Astrocyte of the hippocampus (primary cell): Measurements from ENCODE around the gene PTPDC1.
A peak's percentile ranks its signal among the peaks of the same experiment; 100 is the strongest.

Experiments used
- DNase-seq: peaks from one replicate; pipeline ENCODE4 v3.0.0; 2011; ENCODE audit warnings: low read depth, low spot score

PTPDC1 gene, protein sequence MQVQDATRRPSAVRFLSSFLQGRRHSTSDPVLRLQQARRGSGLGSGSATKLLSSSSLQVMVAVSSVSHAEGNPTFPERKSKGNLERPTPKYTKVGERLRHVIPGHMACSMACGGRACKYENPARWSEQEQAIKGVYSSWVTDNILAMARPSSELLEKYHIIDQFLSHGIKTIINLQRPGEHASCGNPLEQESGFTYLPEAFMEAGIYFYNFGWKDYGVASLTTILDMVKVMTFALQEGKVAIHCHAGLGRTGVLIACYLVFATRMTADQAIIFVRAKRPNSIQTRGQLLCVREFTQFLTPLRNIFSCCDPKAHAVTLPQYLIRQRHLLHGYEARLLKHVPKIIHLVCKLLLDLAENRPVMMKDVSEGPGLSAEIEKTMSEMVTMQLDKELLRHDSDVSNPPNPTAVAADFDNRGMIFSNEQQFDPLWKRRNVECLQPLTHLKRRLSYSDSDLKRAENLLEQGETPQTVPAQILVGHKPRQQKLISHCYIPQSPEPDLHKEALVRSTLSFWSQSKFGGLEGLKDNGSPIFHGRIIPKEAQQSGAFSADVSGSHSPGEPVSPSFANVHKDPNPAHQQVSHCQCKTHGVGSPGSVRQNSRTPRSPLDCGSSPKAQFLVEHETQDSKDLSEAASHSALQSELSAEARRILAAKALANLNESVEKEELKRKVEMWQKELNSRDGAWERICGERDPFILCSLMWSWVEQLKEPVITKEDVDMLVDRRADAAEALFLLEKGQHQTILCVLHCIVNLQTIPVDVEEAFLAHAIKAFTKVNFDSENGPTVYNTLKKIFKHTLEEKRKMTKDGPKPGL

DNA sequence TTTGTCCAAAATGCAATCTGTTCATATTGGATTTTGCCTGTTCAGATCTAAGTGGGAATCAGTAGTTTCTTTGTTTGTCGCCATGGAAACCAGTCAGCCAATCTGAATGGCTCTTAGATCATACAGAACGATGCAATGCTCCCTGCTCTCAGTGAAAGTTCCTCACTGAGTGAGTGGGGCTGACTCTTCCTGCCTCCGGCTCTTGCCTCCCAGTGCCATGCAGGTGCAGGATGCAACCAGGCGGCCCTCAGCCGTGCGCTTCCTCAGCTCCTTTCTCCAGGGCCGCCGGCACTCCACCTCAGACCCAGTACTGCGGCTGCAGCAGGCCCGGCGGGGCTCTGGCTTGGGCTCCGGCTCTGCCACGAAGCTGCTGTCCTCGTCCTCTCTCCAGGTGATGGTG lies at the start of gene PTPDC1:
Gene PTPDC1 (plus strand): TSS at position 151 of the 400 bp plus-strand sequence. CDS start 67 bp downstream, at position 218.
- peak; percentile 83 for DNase-seq

DNA sequence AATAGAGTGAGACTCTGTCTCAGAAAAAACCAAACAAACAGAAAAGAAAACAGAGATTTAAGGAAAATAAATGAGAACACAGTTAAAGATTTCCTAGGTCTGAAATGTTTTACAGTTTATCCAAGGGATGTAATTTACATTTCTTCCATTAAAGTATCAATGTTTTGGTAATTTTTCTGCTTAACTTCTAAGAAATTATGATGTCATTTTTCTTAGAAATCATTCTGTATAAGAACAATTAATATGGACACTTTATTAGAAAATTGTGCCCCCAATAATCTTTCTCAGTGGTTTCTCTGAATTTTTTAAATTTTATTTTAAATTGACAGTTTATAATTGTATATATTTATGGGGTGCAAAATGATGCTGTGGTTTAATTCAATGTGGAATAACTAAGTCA lies 49.8 kb upstream of the PTPDC1 start:
- DNase-seq = no peak

DNA sequence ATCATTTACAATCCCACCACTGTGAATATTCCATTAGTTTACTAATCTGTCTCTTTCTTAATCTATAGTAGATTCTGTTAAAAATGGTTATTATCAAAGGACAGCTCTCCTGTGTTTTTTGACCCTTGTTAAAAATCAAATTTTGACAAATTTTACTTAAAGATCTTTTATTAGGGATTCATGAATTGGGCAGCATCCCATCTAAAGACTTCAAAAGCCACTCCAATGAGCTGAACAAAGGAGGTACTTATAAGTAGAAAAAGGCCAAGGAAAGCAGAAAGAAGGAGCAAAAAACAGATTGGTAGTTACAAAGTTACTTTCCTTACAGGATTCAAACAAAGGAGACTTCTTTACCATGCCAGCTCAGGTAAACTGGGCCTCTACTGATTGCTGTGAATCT lies 44.5 kb upstream of the PTPDC1 start:
- DNase-seq = no peak

DNA sequence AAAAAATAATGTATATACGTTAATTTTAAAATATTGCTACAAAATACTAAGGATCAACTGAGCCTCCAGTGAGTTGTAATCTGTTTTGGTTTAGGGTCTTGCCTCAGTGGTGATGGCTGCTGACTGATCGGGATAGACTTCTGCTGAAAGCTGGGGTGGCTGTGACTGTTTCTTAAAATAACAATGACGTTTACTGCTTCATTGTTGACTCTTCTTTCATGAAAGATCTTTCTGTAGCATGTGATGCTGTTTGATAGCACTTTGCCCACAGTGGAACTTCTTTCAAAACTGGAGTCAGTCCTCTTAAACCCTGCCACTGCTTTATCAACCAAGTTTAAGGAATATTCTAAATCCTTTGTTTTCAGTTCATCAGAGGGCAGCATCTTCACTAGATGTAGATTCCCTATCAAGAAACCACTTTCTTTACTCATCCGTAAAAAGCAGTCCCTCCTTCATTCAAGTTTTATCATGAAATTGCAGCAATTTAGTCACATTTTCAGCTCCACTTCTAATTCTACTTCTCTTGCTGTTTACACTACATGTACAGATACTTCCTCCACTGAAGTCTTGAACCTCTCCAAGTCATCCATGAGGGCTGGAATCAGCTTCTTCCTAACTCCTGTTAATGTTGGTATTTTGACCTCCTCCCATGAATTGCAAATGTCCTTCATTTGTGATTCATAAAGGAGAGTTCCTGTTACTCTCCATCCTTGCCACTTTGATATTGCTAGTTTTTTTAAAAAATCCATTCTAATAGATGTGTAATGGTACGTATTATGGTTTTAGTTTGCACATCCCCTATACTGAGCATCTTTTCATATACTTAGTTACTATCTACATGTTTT lies 41.5 kb upstream of the PTPDC1 start:
- no peak for DNase-seq

DNA sequence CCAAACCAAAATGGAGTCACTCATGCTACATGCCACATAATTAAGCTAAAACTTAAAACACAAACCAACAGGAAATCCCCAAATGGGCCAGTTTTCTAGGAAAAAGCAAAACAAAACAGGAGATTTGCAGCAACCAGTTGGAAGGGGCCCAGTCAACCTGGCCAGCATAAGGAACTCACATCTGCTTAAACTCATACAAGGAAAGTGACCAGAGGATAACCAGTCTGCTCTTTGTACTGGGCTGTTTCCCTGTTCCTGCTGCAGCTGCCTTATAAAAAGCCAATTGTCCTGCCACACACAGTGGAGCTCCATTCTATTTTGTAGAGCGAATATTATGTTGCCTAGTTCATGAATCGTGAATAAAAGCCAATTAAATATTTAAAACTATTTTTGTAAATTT lies 29.5 kb upstream of the PTPDC1 start:
- no peak for DNase-seq

DNA sequence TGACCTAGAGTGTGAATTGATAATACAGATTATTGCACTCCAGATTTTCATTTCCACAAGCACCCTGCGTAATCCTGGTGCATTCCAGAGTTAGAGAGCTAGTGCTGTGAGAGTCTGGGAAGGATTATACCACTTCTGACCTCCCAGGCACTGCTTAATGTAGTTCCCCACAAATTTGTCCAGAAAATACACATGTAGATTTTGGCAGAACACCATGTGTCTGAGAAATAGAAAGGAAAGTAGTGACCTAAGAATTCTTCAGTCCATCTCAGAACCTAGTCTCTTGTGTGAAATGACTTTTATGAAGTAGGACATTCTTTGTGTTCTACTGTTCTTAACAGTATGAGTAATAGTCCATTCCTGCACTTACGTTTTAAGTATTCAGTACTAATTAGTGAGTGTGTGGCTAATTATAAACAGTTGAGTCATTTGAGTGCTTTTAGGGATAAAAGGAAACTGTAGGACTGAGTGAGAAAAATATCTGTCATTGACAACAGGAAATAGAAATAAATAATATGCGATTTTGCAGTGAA lies 27.8 kb upstream of the PTPDC1 start:
- peak; percentile 91 for DNase-seq

DNA sequence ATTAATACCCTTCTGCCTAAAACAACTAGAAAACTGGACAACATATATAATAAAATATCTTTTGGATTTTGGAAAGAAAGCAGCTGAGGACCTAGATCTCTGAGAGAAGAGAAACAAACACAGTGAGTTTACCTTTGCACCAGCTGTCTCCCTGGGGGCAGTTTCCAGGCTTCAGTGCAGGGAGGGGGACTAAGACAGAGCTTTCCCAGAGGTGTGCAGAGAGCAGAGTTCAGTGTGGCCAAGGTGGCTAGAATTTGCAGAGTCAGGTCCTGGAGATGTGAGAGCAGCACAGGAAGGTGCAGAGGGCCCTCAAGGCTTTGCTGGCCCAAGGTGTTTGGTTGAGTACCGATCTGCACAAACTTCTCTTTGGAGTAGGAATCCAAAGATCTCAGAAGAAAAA lies 26.3 kb upstream of the PTPDC1 start:
- DNase-seq = no peak

DNA sequence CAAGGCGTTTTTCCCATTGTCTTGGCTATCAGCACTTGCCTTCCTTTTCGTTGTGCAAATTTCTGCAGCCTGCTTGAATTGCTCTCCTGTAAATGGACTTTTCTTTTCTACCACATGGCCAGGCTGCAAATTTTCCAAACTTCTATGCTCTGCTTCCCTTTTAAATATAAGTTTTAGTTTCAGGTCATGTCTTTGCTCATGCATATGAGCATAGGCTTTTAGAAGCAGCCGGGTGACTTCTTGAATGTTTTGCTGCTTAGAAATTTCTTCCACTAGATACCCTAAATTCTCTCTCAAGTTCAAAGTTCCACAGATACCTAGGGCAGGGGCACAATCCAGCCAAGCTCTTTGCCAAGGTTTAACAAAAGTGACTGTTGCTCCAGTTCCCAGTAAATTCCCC lies 22.4 kb upstream of the PTPDC1 start:
- DNase-seq = no peak

DNA sequence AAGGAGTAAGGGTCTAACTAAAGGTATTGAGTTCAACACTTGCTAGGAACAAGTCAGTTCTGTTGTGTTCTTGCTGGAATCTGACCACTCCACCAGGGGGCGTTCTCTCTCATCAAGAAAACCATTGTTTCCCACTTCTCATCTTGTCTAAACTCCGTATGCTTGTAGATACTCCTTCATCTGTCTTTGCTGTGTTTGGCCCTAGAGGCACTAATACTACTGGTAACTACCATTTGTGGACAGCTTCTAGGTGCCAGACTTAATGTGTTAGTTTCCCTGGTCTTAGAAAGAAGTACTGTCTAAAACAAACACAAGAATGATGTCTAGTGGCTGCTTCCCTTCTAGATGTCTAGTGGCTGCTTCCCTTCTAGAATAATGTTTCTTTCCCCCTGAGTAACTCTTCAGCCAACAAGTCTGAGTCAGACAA lies 18.7 kb upstream of the PTPDC1 start:
- DNase-seq = peak; percentile 85

DNA sequence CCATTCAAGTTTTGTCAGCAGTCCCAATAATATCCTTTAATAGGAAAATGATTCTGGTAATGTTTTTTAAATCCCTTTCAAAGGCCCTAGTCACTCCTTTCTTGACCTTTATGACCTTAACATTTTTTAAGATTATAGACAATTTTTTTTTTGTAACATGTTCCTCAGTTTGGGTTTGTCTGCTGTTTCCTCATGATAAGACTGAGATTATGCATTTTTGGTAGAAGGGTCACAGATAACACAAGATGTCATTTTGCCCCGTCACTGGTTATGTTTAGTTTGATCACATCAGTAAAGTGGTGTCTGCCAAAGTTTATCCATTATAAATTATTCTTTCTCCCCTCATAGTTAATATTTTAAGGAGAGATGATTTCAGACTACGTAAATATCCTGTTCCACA lies 16.0 kb upstream of the PTPDC1 start:
- no peak for DNase-seq

DNA sequence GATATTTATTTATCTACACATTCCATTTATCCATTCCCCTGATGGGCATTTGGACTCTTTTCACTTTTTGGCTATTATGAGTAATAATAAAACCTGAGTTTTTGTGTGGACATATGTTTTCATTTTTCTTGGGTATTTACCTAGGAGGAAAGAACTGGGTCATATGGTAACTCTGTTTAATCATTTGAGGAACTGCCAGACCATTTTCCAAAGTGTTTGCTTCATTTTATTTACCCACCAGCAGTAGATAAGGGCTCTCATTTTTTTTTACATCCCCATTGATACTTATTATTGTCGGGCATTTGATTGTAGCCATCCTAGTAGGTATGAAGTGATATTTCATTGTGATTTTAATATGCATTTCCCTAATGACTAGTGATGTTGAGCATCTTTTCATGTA lies 7.7 kb upstream of the PTPDC1 start:
- no peak for DNase-seq

DNA sequence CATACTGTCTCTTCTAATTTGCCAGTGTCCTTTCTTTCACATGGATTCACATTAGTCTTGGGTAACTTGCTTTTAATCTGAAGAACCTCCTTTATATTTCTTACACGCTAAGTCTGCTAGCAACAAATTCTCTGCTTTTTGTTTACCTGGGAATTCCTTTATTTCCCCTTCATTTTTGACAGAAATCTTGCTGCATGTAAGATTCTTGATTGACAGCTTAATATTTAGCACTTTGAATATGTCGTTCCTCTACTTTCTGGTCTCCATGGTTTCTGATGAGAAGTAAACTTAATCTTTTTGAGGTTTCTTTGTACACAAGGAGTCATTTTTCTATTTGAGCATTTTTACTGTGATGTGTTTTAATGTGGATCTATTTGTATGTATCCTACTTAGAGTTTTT lies 6.2 kb upstream of the PTPDC1 start:
- no peak for DNase-seq

DNA sequence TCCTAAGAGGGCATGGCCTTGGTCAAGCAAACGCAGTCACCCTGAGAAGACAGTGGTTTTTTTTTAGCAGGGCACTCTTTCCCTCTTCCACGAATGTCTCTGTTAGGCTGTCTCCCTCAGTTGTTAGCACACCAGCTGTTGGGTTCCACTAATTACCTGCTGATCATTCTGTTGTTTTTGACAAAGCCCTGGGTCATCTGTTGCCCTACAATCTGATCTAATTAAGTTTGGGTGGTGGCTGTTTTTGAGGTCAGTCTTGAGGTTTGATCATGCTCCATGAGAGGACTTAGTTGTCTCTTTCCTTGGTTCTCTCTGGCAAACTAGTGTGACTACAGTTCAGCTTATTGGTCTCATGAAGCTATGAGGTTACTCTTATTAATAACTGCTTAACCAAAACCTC lies 5.0 kb upstream of the PTPDC1 start:
- no peak for DNase-seq

DNA sequence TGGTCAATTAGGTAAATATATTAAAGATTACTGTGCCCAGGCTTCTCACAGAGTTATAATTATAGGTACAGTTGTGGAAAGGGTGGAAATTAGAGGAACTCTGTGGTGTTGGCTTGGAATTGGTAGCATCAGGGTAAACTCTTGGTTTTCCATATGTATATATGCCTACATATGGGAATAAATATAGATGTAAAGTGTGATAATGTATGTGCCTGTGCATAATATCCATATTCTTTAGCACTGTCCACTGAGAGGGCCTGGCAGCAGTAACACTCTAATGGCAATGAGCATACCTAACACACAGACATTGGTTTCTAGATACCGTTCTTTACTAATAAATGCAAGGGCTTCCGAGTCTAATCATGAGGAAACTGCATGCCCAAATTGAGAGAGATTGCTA lies 4.0 kb upstream of the PTPDC1 start:
- no peak for DNase-seq

DNA sequence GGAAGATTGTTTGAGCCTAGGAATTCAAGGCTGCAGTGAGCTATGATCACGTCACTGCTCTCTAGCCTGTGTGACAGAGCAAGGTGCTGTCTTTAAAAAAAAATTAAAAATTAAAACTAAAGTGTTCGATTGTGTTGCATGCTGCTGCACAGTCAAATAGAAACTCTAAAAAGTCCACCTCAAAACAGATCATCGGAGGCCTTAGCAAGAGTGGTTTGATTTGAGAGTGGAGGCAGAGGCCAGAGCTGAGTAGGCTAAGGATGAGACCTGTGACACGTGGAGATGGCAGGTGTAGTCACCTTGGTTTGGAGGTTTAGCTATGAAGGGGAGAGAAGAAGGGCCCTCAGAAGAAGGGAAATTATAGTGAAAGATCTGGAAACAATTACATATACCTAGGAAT lies 2.8 kb upstream of the PTPDC1 start:
- DNase-seq = no peak

DNA sequence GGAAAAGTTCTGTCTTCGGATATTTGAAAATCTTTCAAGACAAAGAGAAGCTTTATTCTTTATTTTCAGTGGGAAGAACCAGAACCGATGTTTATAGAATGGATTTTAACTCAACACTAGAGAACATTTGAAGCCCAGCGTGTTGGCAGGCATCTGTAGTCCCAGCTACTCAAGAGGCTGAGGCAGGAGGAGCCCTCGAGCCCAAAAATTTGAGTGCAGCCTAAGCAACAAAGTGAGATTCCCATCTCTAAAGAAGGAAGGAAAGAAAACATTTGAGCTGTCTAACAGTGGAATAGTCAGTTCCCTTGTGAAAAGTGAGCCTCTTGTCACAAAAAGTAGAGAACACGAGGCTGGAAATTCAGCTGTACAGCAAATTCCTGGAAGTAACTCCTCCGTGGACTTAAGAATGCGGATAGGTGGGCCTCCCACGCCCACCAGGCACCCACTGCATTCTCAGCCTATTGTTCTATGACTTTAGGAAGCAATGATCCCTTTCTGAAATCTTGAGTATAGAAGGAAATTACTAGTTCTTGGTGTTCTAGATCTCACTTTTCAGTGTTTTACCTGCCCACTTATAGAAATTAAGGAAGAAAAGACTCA lies 2.3 kb upstream of the PTPDC1 start:
- DNase-seq = no peak

DNA sequence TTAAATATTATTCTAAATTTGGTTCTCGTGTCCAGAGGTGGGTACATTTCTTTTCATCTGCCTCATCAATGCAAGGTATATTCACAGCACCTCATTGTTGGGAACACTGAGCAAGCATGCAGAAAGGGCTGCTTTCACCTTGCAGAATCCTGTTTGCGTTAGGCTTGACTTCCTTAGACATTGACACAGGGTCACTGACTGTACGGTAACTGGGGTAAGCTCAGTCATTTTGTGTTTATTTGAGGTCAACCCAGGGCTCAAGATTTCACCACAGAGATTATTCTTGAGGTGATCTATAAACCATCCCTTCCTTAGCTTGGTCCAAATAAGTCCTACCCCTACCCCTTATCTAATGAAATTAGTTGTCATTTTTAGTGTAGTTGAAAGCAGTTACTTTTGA lies 1.7 kb upstream of the PTPDC1 start:
- no peak for DNase-seq

DNA sequence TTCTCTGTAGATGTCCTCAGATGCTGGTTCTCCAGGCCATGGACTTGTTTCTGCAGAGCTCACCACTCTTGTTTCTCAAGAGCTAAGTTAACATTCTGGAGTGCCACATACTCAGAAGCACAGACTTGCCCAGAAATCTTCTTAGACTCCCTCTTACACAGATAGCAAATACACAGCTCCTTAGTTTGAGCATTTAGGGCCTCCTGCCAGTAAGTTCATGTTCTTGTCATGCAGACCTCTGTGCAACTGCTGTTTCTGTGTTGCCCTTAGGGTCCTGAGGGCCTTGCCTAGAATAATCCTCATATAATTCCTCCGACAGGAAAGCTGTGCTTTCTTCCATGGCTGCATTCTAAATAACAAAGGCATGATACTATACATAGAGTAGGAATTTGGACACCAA lies 1.3 kb upstream of the PTPDC1 start:
- no peak for DNase-seq

DNA sequence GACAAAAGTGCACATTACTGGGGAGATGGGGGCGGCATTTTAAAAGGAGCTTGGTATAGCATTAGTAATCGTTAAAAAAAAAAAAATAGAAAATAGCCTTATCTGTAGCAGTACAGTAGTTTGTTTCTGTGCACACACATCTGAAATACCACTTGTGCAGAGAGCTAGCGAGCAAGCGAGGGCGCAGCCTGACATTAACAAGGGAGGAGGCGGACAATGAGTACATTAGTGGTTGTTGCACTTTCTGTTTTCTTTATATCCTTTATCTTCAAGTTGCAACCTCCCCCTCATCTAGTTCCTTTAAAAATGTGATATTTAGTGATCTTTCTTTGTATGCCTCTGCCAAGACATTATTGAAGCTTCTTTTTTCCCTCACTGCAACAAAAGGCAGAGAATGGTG lies 880 bp upstream of the PTPDC1 start:
- DNase-seq = peak; percentile 7

DNA sequence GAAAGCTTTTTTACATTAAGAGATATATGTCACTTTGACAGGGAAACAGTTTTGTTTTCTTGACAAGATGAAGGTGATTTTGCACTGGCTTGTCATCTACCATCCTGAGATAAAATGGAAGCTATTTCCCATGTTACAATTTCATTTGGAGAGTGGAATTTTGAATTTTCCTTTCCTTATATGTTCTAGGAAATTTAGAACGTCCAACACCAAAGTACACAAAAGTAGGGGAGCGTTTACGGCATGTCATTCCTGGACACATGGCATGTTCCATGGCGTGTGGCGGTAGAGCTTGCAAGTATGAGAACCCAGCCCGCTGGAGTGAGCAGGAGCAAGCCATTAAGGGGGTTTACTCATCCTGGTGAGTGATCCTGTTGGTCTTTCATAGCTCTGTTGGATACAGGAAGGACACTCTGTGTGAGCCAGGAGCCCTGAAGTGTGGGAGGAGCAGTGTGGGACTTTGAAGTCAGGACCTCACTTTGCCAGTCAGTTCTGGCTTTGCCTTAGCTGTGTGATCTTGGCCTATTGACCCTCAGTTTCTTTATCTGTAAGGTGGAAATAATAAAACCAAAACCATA lies 887 bp downstream of the PTPDC1 start:
- DNase-seq = peak; percentile 50
